Neuron (in vitro differentiated cells): ENCODE data around the gene CCBE1.

Experiments used
- H2AFZ ChIP-seq: one replicate; pipeline ENCODE4 v1.6.1; 2013; ENCODE audit warnings: low read depth, mild to moderate bottlenecking, inconsistent platforms, low read length, moderate library complexity
- H3K27me3 ChIP-seq: one replicate; pipeline ENCODE4 v1.6.1; 2013; ENCODE audit warnings: low read length; ENCODE audit not compliant: insufficient read depth
- H3K36me3 ChIP-seq: one replicate; pipeline ENCODE4 v1.6.1; 2013; ENCODE audit warnings: low read length; ENCODE audit not compliant: insufficient read depth
- H3K4me1 ChIP-seq: one replicate; pipeline ENCODE4 v1.6.1; 2013; ENCODE audit warnings: low read length; ENCODE audit not compliant: insufficient read depth
- H3K4me3 ChIP-seq: 2 replicates; pipeline ENCODE4 v1.5.1; 2013; ENCODE audit warnings: mild to moderate bottlenecking, low read length, moderate library complexity
- H3K9me3 ChIP-seq: one replicate; pipeline ENCODE4 v1.6.1; 2013; ENCODE audit warnings: low read length

Gene CCBE1

GRCh38 chr18:59559528-59559927 is 137.7 kb downstream of the CCBE1 start:
- peaks cover 12% of the 10 kb centered on the region for H3K27me3 ChIP-seq
- H3K36me3 ChIP-seq: no peaks in the 10 kb centered on the region
- no peak overlapping the region for H2AFZ ChIP-seq
- H3K4me3 ChIP-seq: no peak overlapping the region
- H3K4me1 ChIP-seq: no peaks in the 10 kb centered on the region
- no peaks in the 10 kb centered on the region for H3K9me3 ChIP-seq

DNA sequence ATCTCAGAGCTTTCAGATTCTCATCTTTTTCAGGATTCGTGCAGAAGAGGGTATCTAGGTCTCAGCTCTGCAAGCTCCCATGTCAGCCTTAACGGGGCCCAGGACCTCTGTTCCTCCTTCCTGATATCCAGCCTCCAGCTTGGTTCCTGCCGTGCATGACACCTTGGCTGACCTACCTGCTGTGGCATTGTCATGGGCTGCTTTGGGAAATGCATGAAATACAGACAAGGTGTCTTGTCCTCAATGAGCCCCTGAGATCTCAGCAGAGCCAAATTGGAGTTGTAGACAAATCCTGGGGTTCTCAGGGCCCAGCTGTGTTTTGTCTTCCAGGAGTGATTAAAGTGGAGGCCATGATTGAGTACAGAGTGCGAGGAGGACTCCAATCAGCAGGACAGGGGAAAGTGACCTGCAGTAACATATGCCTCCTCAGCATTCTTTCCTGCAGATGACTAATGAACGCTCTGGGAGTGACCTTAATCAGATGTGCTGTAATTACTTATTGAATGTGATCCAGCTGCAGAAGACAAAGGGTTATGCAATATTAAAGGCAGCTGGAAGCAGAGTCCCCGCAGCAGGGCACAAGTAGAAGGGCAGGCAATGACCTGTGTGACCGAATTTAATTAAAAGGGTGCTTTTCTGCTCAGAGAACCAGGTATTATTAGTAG is 141.1 kb downstream of the CCBE1 start:
- Histone ChIP-seq H2AFZ (no peak overlapping the region), H3K4me1 (no peaks in the 10 kb centered on the region), H3K9me3 (no peaks in the 10 kb centered on the region), H3K36me3 (no peaks in the 10 kb centered on the region), H3K27me3 (peaks cover 4% of the 10 kb centered on the region), H3K4me3 (no peak overlapping the region)

GRCh38 chr18:59554796-59555335 is 142.4 kb downstream of the CCBE1 start:
- Histone ChIP-seq H3K9me3 (no peaks in the 10 kb centered on the region), H3K4me1 (no peaks in the 10 kb centered on the region), H2AFZ (no peak overlapping the region), H3K4me3 (no peak overlapping the region), H3K27me3 (peaks cover 4% of the 10 kb centered on the region), H3K36me3 (no peaks in the 10 kb centered on the region)

GRCh38 chr18:59553273-59553870 is 143.9 kb downstream of the CCBE1 start:
- Histone ChIP-seq H3K9me3 (no peaks in the 10 kb centered on the region), H3K36me3 (no peaks in the 10 kb centered on the region), H3K4me3 (no peak overlapping the region), H3K4me1 (no peaks in the 10 kb centered on the region), H3K27me3 (no peaks in the 10 kb centered on the region), H2AFZ (no peak overlapping the region)

GRCh38 chr18:59551902-59552635 is 145.2 kb downstream of the CCBE1 start:
- no peaks in the 10 kb centered on the region for H3K36me3 ChIP-seq
- H3K9me3 ChIP-seq: no peaks in the 10 kb centered on the region
- H3K27me3 ChIP-seq: no peaks in the 10 kb centered on the region
- no peaks in the 10 kb centered on the region for H3K4me1 ChIP-seq
- no peak overlapping the region for H2AFZ ChIP-seq
- H3K4me3 ChIP-seq: no peak overlapping the region

DNA sequence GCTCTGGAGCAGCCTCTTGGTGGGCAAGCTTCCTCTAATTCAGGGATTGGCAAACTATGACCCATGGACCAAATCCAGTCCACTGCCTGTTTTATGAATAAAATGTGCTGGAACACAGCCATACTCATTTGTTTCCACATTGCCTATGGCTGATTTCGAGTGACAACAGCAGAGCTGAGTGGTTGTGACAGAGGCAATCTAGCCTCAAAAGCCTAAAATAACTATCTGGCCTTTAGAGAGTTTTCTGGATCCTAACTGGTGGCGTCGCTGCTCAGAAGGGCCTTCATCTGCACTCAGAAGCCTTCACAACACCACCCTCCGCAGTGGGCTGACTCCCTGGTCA is 147.1 kb downstream of the CCBE1 start:
- Histone ChIP-seq H3K4me1 (no peaks in the 10 kb centered on the region), H3K36me3 (no peaks in the 10 kb centered on the region), H3K4me3 (no peak overlapping the region), H3K27me3 (no peaks in the 10 kb centered on the region), H3K9me3 (no peaks in the 10 kb centered on the region), H2AFZ (no peak overlapping the region)

DNA sequence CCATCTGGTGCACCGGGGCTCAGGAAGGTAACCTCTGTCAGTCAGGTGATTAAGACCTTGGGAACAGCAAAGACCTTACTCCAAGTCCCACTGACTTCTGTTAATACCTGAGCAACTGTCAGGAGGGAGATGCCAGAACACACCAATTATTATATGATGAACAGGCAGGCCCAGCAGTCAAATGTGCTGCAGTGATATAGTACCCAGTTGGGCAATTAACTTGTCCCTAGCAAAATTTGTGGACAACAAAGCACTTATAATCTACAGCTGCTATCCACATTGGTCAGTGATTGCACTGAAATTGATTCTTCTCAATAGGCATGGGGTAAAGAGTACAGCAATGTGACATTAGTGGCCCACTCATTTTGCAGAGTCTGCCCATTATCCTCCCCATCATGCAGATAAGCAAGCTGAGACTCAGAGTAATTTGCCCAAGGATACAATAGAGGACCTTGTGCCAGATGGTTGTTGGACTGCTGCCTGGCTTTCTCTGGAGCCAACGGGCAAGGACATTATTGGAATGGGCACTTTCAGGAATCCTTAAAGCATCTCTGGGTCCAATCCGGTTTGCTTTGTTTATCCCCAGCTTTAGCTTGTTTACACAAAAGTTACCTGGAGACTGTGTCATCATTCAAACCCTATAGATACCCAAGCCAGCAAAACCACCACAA is 147.6 kb downstream of the CCBE1 start:
- H2AFZ ChIP-seq: no peak overlapping the region
- H3K27me3 ChIP-seq: no peaks in the 10 kb centered on the region
- no peaks in the 10 kb centered on the region for H3K9me3 ChIP-seq
- no peaks in the 10 kb centered on the region for H3K36me3 ChIP-seq
- no peak overlapping the region for H3K4me3 ChIP-seq
- H3K4me1 ChIP-seq: no peaks in the 10 kb centered on the region

GRCh38 chr18:59547581-59548182 is 149.5 kb downstream of the CCBE1 start:
- Histone ChIP-seq H3K4me3 (no peak overlapping the region), H2AFZ (no peak overlapping the region), H3K9me3 (no peaks in the 10 kb centered on the region), H3K36me3 (no peaks in the 10 kb centered on the region), H3K4me1 (no peaks in the 10 kb centered on the region), H3K27me3 (no peaks in the 10 kb centered on the region)

DNA sequence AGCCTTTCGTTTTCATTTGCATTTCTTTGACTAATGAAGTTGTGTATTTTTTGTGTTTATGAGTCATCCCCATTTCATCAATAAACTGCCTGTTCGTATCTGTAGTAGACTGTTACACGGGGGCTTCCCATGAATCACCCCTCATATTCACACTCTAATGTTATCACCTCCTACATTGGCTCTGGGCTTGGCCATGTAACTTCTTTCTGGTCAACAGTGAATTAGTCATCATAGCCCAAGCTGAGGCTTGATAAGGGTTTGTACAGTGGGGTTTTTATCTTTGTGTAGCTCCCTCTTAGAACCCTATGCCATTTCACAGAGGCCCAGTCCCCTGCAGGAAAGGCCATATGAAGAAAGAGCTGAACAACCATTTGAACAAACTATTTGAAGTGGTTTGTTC is 151.0 kb downstream of the CCBE1 start:
- Histone ChIP-seq H3K4me1 (no peaks in the 10 kb centered on the region), H3K27me3 (no peaks in the 10 kb centered on the region), H3K36me3 (no peaks in the 10 kb centered on the region), H2AFZ (no peak overlapping the region), H3K9me3 (no peaks in the 10 kb centered on the region), H3K4me3 (no peak overlapping the region)

DNA sequence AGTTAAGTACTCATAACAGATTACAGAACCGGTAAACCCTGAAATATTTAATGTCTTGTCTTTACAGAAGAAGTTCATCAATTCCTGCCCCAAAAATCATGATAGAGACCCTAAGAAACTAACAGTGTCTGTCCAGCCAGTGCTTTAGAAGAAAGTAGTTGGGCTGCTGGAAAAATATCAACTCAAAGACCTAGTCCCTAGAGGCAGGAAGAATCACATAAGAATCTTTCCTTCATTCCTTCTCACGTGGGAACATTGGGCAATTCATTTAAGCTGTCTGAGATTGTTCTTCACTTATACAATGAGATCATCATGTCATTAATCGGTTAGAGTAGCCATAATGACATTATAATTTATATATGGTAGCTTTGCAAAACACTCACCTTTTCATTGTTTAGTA is 156.4 kb downstream of the CCBE1 start:
- Histone ChIP-seq H3K4me1 (no peaks in the 10 kb centered on the region), H2AFZ (no peak overlapping the region), H3K27me3 (no peaks in the 10 kb centered on the region), H3K36me3 (no peaks in the 10 kb centered on the region), H3K9me3 (no peaks in the 10 kb centered on the region), H3K4me3 (no peak overlapping the region)

GRCh38 chr18:59540346-59540745 is 156.9 kb downstream of the CCBE1 start:
- Histone ChIP-seq H2AFZ (no peak overlapping the region), H3K36me3 (no peaks in the 10 kb centered on the region), H3K27me3 (no peaks in the 10 kb centered on the region), H3K4me3 (no peak overlapping the region), H3K9me3 (no peaks in the 10 kb centered on the region), H3K4me1 (no peaks in the 10 kb centered on the region)

GRCh38 chr18:59539108-59539507 is 158.1 kb downstream of the CCBE1 start:
- Histone ChIP-seq H3K36me3 (no peaks in the 10 kb centered on the region), H3K4me1 (no peaks in the 10 kb centered on the region), H3K9me3 (no peaks in the 10 kb centered on the region), H3K4me3 (no peak overlapping the region), H3K27me3 (no peaks in the 10 kb centered on the region), H2AFZ (no peak overlapping the region)

- no peak overlapping the region for H3K4me3 ChIP-seq
- no peaks in the 10 kb centered on the region for H3K9me3 ChIP-seq
- H3K4me1 ChIP-seq: no peaks in the 10 kb centered on the region
- no peak overlapping the region for H2AFZ ChIP-seq
- H3K27me3 ChIP-seq: no peaks in the 10 kb centered on the region
- H3K36me3 ChIP-seq: no peaks in the 10 kb centered on the region
These were observed 159.6 kb downstream of the CCBE1 start for GRCh38 chr18:59537579-59537978.
